Left lung (tissue), 10 donors: Measurements from ENCODE around the gene LRRC23. TPM values are rescaled to one million over a fixed set of nuclear protein-coding genes. Genes with fewer than 3 reads are reported as not detected.

Source experiments
- ATAC-seq: fragments of 200-7000 bp; cut with Tn5 transposase; one replicate; pipeline ENCODE4 v1.9.1; 2020; ENCODE audit warnings: moderate library complexity
- DNase-seq, 4 donors: peaks; one replicate each; pipeline ENCODE4 v3.0.0-alpha.2; 2013 to 2020
- H3K27ac ChIP-seq, 2 donors: fragments of 200-600 bp; sonication (generic) in 1 of 2; one replicate each; pipeline versions ENCODE4 v1.5.0 to v1.8.0; 2020 to 2021
- H3K27me3 ChIP-seq, 2 donors: fragments of 200-600 bp; sonication (generic) in 1 of 2; one replicate each; pipeline versions ENCODE4 v1.5.0 to v1.8.0; 2020 to 2021
- H3K36me3 ChIP-seq, 2 donors: fragments of 200-600 bp; sonication (generic) in 1 of 2; one replicate each; pipeline versions ENCODE4 v1.5.0 to v1.8.0; 2020 to 2021
- H3K4me1 ChIP-seq, 2 donors: fragments of 200-600 bp; one replicate each; pipeline ENCODE4 v1.8.0; 2021
- H3K4me3 ChIP-seq, 2 donors: fragments of 200-600 bp; sonication (generic) in 1 of 2; one replicate each; pipeline versions ENCODE4 v1.5.0 to v1.8.0; 2020 to 2021; ENCODE audit warnings: mild to moderate bottlenecking in 1 of 2
- H3K9me3 ChIP-seq, 2 donors: fragments of 200-600 bp; sonication (generic) in 1 of 2; one replicate each; pipeline versions ENCODE4 v1.5.0 to v1.8.0; 2020 to 2021
- intact Hi-C, 2 donors: fragments of 100-400 bp; cut with DNase I; formaldehyde crosslinking; loops; one replicate each; pipeline versions ENCODE4 v1.11.2 to v1.14.2; 2022
- polyA plus RNA-seq, 6 donors: library from polyadenylated mRNA; unstranded; fragments of 120-200 nt; gene quantifications; one replicate each; pipeline ENCODE4 v1.2.1, GENCODE V29; 2013; ENCODE audit not compliant: insufficient read length in 6 of 6
- total RNA-seq, 2 donors: library from RNA; stranded (reverse); fragmentation: NEBNext Ultra II Directional; extraction: Animal tissue kit (Norgen Biotek cat#: 25700); gene quantifications; one replicate each; pipeline ENCODE4 v1.2.1, GENCODE V29; 2021
- TF ChIP-seq, protein P1 (sequence below), 2 donors: fragments of 200-600 bp; sonication (generic) in 1 of 2; IDR thresholded peaks; one replicate each; pipeline versions ENCODE4 v1.5.0 to v1.8.0; 2021; ENCODE audit warnings: antibody characterized with exemption in 2 of 2
- donor health status: DM: no; HTN: yes; CAD: no.
- donor health status: DM: no; HTN: no; CAD: no.

The LRRC23 gene
- total and polyA plus RNA-seq, 8 donors, result 11.0 to 36.8 (median 22.1) TPM

DNA sequence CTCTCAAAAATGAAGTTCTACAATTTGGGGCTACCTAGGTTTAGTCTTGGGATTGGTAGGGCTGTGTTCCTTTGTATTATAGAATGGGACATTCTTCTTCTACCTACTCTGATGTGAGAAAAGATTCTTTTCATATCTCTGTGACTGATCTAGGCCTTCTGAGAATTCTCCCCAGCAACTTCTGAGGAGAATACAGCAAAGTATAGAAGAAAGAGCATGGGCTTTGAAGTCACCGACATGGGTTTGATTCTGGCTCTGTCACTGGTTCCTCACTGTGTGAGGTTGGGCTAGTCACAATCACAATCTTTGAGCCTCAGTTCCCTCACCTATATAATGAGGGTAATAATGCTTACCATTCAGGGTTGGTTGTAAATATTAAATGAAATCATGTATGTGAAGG lies 28.1 kb downstream of the LRRC23 start:
- peaks cover 0 to 12% of the 10 kb centered on the region in 2 donors for H3K27me3 ChIP-seq
- intact Hi-C loops, result no loop called here
- peaks cover 34 to 82% of the 10 kb centered on the region in 2 donors for H3K4me1 ChIP-seq
- ATAC-seq (no peak), DNase-seq (no peak)
- no peak overlapping the region for H3K27ac ChIP-seq
- TF ChIP-seq, protein P1, sequence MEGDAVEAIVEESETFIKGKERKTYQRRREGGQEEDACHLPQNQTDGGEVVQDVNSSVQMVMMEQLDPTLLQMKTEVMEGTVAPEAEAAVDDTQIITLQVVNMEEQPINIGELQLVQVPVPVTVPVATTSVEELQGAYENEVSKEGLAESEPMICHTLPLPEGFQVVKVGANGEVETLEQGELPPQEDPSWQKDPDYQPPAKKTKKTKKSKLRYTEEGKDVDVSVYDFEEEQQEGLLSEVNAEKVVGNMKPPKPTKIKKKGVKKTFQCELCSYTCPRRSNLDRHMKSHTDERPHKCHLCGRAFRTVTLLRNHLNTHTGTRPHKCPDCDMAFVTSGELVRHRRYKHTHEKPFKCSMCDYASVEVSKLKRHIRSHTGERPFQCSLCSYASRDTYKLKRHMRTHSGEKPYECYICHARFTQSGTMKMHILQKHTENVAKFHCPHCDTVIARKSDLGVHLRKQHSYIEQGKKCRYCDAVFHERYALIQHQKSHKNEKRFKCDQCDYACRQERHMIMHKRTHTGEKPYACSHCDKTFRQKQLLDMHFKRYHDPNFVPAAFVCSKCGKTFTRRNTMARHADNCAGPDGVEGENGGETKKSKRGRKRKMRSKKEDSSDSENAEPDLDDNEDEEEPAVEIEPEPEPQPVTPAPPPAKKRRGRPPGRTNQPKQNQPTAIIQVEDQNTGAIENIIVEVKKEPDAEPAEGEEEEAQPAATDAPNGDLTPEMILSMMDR (IDR thresholded peaks at IDR 0.05), result no peak
- no peak overlapping the region for H3K4me3 ChIP-seq
- H3K9me3 ChIP-seq, result no peaks in the 10 kb centered on the region
- peaks cover 0 to 37% of the 10 kb centered on the region in 2 donors for H3K36me3 ChIP-seq

DNA sequence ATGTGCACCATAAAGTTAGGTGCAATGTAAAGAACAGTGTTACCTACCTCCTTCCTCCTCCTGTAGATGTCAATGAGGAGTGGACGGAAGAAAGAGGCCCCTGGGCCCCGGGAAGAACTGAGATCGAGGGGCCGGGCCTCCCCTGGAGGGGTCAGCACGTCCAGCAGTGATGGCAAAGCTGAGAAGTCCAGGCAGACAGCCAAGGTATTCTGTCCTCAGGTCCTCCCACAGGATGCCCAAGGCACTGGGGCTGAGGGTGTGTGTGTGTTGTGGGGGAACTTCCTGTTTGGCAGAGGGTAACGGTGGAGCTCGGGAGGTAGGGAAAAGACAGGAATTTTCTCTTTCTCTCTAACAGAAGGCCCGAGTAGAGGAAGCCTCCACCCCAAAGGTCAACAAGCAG lies 29.5 kb downstream of the LRRC23 start:
- peak in 1 of 4 donors; percentile 52 for DNase-seq
- H3K27me3 ChIP-seq, result peaks cover 0 to under 1% of the 10 kb centered on the region in 2 donors
- no peaks in the 10 kb centered on the region for H3K9me3 ChIP-seq
- TF ChIP-seq, protein P1 (IDR thresholded peaks at IDR 0.05), result no peak
- intact Hi-C loops, result no loop called here
- peaks cover 37 to 88% of the 10 kb centered on the region in 2 donors for H3K4me1 ChIP-seq
- peak overlapping the region; percentile 39 to 53 for H3K27ac ChIP-seq
- H3K36me3 ChIP-seq, result peaks cover 0 to 45% of the 10 kb centered on the region in 2 donors
- no peak for ATAC-seq
- H3K4me3 ChIP-seq, result no peak overlapping the region

DNA sequence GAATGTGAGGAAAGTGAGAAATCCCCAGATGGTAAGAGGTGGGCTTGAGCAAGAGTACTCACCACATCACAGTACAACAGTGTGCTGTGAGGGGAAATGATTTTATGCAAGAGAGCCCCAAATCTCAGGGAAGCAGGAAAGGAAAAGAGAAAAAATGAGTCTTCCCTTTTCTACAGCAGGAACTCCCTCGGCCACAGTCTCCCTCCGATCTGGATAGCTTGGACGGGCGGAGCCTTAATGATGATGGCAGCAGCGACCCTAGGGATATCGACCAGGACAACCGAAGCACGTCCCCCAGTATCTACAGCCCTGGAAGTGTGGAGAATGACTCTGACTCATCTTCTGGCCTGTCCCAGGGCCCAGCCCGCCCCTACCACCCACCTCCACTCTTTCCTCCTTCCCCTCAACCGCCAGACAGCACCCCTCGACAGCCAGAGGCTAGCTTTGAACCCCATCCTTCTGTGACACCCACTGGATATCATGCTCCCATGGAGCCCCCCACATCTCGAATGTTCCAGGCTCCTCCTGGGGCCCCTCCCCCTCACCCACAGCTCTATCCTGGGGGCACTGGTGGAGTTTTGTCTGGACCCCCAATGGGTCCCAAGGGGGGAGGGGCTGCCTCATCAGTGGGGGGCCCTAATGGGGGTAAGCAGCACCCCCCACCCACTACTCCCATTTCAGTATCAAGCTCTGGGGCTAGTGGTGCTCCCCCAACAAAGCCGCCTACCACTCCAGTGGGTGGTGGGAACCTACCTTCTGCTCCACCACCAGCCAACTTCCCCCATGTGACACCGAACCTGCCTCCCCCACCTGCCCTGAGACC lies 31.0 kb downstream of the LRRC23 start:
- H3K27me3 ChIP-seq, result no peaks in the 10 kb centered on the region
- ATAC-seq, result no peak
- H3K36me3 ChIP-seq, result peaks cover 0 to 55% of the 10 kb centered on the region in 2 donors
- DNase-seq, result peak in 1 of 4 donors; percentile 28
- no peaks in the 10 kb centered on the region for H3K9me3 ChIP-seq
- TF ChIP-seq, protein P1 (IDR thresholded peaks at IDR 0.05), result no peak
- intact Hi-C loops, result no loop called here
- no peak overlapping the region for H3K4me3 ChIP-seq
- peak overlapping the region in 1 of 2 donors; percentile 53 for H3K27ac ChIP-seq
- peaks cover 24 to 73% of the 10 kb centered on the region in 2 donors for H3K4me1 ChIP-seq

DNA sequence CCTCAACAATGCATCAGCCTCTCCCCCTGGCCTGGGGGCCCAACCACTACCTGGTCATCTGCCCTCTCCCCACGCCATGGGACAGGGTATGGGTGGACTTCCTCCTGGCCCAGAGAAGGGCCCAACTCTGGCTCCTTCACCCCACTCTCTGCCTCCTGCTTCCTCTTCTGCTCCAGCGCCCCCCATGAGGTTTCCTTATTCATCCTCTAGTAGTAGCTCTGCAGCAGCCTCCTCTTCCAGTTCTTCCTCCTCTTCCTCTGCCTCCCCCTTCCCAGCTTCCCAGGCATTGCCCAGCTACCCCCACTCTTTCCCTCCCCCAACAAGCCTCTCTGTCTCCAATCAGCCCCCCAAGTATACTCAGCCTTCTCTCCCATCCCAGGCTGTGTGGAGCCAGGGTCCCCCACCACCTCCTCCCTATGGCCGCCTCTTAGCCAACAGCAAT lies 31.6 kb downstream of the LRRC23 start:
- intact Hi-C loops, result no loop called here
- Histone ChIP-seq H3K27me3 (no peaks in the 10 kb centered on the region), H3K4me1 (peaks cover 22 to 67% of the 10 kb centered on the region in 2 donors), H3K4me3 (no peak overlapping the region), H3K9me3 (no peaks in the 10 kb centered on the region), H3K36me3 (peaks cover 0 to 61% of the 10 kb centered on the region in 2 donors), H3K27ac (peak overlapping the region in 1 of 2 donors; percentile 94)
- DNase-seq (peak in 1 of 4 donors; percentile 51), ATAC-seq (no peak)
- TF ChIP-seq, protein P1 (IDR thresholded peaks at IDR 0.05), result no peak
